Parathyroid adenoma (tissue), 2 donors: Measurements from ENCODE around the gene CNNM3.
"Not testable (repeated sequence)": the region's sequence is repeated elsewhere in the genome, so short reads cannot be mapped to it uniquely, and the experiment has no call there.

ENCODE experiments used
- H2AFZ ChIP-seq: fragments of 300-600 bp; sonication (generic); one replicate; pipeline ENCODE4 v1.7.0; 2017; ENCODE audit warnings: antibody characterized with exemption, mild to moderate bottlenecking
- H3K27ac ChIP-seq: fragments of 300-600 bp; sonication (generic); one replicate; pipeline ENCODE4 v1.7.0; 2017
- H3K27me3 ChIP-seq: fragments of 300-600 bp; sonication (generic); one replicate; pipeline ENCODE4 v1.7.0; 2017; ENCODE audit warnings: low read length; ENCODE audit not compliant: control insufficient read depth, insufficient read depth
- H3K36me3 ChIP-seq: fragments of 300-600 bp; sonication (generic); one replicate; pipeline ENCODE4 v1.7.0; 2017; ENCODE audit warnings: low read length; ENCODE audit not compliant: control insufficient read depth, insufficient read depth
- H3K4me1 ChIP-seq: fragments of 300-600 bp; sonication (generic); one replicate; pipeline ENCODE4 v1.7.0; 2017; ENCODE audit warnings: control low read depth
- H3K4me2 ChIP-seq: fragments of 300-600 bp; sonication (generic); one replicate; pipeline ENCODE4 v1.7.0; 2017; ENCODE audit warnings: low read length
- H3K4me3 ChIP-seq: fragments of 300-600 bp; sonication (generic); one replicate; pipeline ENCODE4 v1.7.0; 2017; ENCODE audit warnings: low read depth, low read length
- H3K79me2 ChIP-seq: fragments of 300-600 bp; sonication (generic); one replicate; pipeline ENCODE4 v1.7.0; 2017; ENCODE audit warnings: control low read depth
- H3K9ac ChIP-seq: fragments of 300-600 bp; sonication (generic); one replicate; pipeline ENCODE4 v1.7.0; 2017; ENCODE audit warnings: mild to moderate bottlenecking
- H3K9me3 ChIP-seq: fragments of 300-600 bp; sonication (generic); one replicate; pipeline ENCODE4 v1.7.0; 2017; ENCODE audit warnings: low read length; ENCODE audit not compliant: control insufficient read depth
- CTCF ChIP-seq: fragments of 300-600 bp; sonication (generic); IDR thresholded peaks from one replicate; pipeline ENCODE4 v1.7.0; 2017; ENCODE audit warnings: antibody characterized with exemption, mild to moderate bottlenecking
- donor health status: primary hyperparathyroidism.

Gene CNNM3

DNA sequence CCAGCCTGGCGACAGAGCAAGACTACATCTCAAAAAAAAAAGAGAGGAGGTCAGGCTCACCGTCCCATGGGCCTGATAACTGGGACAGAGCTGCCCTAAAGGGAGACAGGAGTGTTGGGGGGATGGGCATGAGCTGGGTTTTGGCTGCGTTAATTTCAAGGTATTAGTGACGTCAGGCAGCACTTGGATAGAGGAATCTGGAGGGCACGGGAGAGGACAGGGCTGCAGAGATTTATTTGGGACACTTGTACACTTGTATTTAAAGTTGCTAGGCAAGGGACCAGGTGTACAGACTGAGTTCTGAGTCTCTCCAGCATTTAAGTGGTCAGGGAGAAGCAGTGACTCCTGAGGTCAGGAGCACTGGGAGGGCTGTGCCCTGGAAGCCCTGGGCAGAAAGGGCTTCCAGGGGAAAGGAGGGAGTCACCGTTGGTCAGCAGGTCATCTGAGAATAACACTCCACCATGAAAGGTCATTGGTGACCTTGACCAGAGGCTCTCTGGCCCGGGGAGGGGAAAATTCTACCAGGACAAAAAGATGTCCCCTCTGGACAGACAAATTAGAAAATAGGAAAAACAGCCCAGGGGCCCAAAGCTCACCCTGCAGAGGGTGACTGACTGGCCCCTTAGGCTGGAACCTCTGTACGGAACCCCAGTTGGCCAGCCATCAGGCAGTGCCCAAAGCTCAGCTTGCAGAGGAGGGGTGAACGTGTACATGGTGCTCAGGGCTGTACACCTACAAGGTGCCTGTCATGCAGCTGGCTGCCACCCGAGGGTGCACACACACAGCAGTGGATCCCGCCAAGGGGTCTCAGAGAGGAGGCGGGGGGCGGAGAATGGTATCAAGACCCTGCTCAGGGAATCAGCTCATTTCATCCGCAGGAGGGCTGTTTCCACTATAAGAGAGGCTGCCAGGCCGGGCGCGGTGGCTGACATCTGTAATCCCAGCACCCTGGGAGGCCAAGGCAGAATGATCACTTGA lies 23.0 kb upstream of the CNNM3 start:
- Histone ChIP-seq H3K4me1 (peaks cover 6% of the 10 kb centered on the region), H3K79me2 (no peaks in the 10 kb centered on the region), H3K36me3 (no peaks in the 10 kb centered on the region), H3K4me3 (no peak overlapping the region), H2AFZ (no peak overlapping the region), H3K4me2 (no peak overlapping the region), H3K9me3 (no peaks in the 10 kb centered on the region), H3K27me3 (no peaks in the 10 kb centered on the region), H3K9ac (no peak overlapping the region), H3K27ac (no peak overlapping the region)
- no peak for TF ChIP-seq CTCF

DNA sequence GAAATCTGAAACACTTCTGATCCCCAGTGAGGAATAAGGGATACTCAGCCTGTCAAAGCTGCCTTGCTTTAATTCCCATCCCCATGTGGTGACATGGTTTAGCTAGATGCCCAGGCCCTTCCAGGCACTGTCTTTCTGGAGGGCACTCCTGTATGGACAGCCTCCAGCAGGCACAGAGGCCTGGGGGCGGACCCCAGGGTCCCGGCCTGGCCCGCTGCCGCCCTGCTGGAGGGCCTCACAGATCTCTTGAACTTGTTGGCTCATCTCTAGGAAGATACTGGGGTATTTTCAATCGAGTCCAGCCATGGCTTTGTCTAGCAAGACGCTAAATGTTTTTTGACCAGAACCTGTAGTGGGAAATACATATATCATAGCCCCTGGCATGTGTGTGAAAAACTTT lies 21.0 kb upstream of the CNNM3 start:
- no peaks in the 10 kb centered on the region for H3K9me3 ChIP-seq
- H3K79me2 ChIP-seq, result no peaks in the 10 kb centered on the region
- no peak overlapping the region for H3K27ac ChIP-seq
- TF ChIP-seq CTCF, result no peak
- no peak overlapping the region for H3K4me2 ChIP-seq
- no peak overlapping the region for H3K4me3 ChIP-seq
- no peaks in the 10 kb centered on the region for H3K36me3 ChIP-seq
- H3K9ac ChIP-seq, result no peak overlapping the region
- H3K27me3 ChIP-seq, result no peaks in the 10 kb centered on the region
- no peaks in the 10 kb centered on the region for H3K4me1 ChIP-seq
- no peak overlapping the region for H2AFZ ChIP-seq

- H3K4me1 ChIP-seq, H2AFZ ChIP-seq, H3K9ac ChIP-seq: not testable (repeated sequence)
Observed at GRCh38 chr2:96796497-96796896, 19.6 kb upstream of the CNNM3 start.

DNA sequence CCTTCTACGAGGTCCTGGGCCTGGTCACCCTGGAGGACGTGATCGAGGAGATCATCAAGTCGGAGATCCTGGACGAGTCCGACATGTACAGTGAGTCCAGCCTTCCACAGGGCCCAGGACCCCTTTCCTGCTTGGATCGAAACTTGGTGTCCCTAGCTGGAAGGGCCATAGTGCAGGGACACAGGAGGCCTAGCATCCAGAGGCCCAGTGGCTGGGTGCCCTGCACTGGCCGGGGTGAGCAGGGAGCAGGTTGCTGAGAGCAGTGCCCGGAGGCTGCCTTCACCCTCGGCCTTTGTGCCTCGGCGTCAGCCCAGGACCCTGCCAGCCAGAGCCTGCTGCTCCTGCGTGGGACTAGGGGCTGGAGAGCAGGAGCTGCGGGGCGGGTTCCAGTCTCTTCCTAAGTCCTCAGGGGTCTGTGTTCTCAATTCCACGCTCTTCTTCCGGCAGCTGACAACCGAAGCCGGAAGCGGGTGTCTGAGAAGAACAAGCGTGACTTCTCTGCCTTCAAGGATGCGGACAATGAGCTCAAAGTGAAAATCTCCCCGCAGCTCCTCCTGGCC lies 18.9 kb upstream of the CNNM3 start:
- no peak overlapping the region for H2AFZ ChIP-seq
- H3K4me3 ChIP-seq, result no peak overlapping the region
- H3K4me1 ChIP-seq, result peaks cover 3% of the 10 kb centered on the region
- no peaks in the 10 kb centered on the region for H3K9me3 ChIP-seq
- H3K27me3 ChIP-seq, result no peaks in the 10 kb centered on the region
- H3K4me2 ChIP-seq, result no peak overlapping the region
- no peak overlapping the region for H3K9ac ChIP-seq
- no peak for TF ChIP-seq CTCF
- no peaks in the 10 kb centered on the region for H3K36me3 ChIP-seq
- H3K79me2 ChIP-seq, result no peaks in the 10 kb centered on the region
- no peak overlapping the region for H3K27ac ChIP-seq

More at GRCh38 chr2:96796497-96796896, 19.6 kb upstream of the CNNM3 start:
- not testable (repeated sequence) for H3K4me2 ChIP-seq, H3K27ac ChIP-seq, H3K9me3 ChIP-seq, H3K27me3 ChIP-seq, H3K36me3 ChIP-seq, H3K4me3 ChIP-seq, H3K79me2 ChIP-seq

DNA sequence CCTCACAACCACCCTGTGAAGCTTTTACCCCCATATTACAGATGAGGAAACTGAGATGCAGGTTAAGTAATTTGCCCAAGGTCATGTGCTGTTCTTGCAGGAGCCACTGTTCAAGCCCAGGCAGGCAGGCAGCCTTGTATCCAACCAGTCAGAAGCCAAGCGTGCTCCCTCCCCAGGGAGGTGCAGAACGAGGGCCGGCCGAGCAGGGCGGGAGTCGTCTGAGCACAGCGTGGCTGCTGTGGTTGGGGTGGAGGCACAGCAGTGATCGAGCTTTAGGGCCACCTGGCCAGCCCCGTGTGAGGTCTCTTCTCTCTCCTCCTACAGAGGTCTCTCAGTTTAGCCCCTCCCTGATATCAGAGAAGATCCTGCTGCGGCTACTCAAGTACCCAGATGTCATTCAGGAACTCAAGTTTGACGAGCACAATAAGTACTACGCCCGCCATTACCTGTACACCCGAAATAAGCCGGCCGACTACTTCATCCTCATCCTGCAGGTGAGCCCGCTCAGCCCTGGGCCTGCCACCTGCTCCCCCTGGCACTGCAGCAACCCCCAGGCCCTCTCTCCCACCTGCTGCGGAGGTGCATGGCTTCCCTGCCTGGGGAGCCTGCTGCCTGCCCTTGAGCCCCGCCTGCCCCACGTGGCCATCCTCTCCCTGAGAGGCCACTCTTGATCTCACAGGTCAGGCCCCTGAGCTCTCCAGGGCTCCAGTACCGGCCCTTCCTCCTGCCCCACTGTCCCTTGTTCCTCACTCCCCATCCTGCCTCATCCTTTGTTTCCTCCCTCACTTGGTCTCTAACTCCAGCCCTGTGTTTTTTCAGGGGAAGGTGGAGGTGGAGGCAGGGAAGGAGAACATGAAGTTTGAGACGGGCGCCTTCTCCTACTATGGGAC lies 17.1 kb upstream of the CNNM3 start:
- H3K36me3 ChIP-seq, result no peaks in the 10 kb centered on the region
- no peak for TF ChIP-seq CTCF

More for the DNA sequence above, 17.1 kb upstream of the CNNM3 start:
- Histone ChIP-seq H3K9ac (no peak overlapping the region), H3K4me2 (no peak overlapping the region), H3K4me3 (no peak overlapping the region), H3K4me1 (peaks cover 3% of the 10 kb centered on the region), H3K9me3 (no peaks in the 10 kb centered on the region), H3K27ac (no peak overlapping the region), H3K79me2 (no peaks in the 10 kb centered on the region), H3K27me3 (no peaks in the 10 kb centered on the region), H2AFZ (no peak overlapping the region)
